ENCODE measurements around the gene KRTAP6-1.

Gene KRTAP6-1, protein sequence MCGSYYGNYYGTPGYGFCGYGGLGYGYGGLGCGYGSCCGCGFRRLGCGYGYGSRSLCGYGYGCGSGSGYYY

DNA sequence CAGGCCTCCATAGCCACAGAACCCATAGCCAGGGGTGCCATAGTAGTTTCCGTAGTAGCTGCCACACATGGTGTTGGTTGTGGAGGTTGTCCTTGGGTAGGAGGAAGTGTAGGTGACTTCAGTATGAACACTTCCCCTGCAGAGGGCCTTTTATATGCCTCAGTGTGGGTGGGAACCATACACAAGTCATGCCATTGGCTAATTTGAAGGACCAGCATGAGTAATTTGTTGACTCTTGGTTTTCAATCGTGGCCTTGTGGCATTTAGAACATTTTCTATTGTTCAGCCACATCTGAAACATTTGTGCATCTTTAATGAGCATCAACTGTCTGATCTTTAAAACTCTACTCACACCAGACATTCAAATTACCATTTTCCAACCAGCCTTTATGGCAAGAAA, at the start of gene KRTAP6-1:
Gene KRTAP6-1, minus strand, starts transcription at position 95 of the 400 bp plus-strand sequence. Its CDS starts 26 bp downstream, at position 69.
- CTCF ChIA-PET, result no interaction called here

DNA sequence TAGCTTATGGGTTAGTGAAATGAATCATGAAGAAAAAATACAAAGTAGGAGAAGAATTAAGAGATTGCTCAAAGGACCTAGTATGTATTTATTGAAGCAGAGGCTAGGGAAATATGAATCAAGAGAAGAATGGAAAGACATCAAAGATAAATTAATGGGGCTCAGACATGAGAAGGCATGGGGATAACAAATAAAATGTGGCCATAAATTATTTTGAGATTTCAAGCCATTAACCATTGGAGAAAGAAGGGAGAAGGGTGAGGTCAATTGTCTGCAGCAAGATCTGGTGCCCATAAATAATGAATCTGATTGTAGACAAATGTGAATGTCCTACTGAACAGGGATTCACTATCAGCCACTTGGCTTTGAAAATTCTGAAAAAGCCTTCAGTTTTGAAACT, 39.2 kb upstream of the KRTAP6-1 start:
- POLR2A ChIA-PET, result no interaction called here
- TF ChIP-seq, protein P1, sequence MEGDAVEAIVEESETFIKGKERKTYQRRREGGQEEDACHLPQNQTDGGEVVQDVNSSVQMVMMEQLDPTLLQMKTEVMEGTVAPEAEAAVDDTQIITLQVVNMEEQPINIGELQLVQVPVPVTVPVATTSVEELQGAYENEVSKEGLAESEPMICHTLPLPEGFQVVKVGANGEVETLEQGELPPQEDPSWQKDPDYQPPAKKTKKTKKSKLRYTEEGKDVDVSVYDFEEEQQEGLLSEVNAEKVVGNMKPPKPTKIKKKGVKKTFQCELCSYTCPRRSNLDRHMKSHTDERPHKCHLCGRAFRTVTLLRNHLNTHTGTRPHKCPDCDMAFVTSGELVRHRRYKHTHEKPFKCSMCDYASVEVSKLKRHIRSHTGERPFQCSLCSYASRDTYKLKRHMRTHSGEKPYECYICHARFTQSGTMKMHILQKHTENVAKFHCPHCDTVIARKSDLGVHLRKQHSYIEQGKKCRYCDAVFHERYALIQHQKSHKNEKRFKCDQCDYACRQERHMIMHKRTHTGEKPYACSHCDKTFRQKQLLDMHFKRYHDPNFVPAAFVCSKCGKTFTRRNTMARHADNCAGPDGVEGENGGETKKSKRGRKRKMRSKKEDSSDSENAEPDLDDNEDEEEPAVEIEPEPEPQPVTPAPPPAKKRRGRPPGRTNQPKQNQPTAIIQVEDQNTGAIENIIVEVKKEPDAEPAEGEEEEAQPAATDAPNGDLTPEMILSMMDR (IDR thresholded peaks at IDR 0.05; ENCODE audit: insufficient read depth, low read length, missing control alignments), result no peak
- DNase-seq (ENCODE audit: low read depth, low spot score), result no peak
- CTCF ChIA-PET, result no interaction called here
- no peak overlapping the region for H3K4me3 ChIP-seq (ENCODE audit: low read depth, low read length)

More for the DNA sequence above, at the start of gene KRTAP6-1:
- POLR2A ChIA-PET, result no interaction called here
- TF ChIP-seq, protein P1 (IDR thresholded peaks at IDR 0.05; ENCODE audit: insufficient read depth, low read length, missing control alignments), result no peak
- H3K4me3 ChIP-seq (ENCODE audit: low read depth, low read length), result no peak within 1 kb of the TSS
- no peak for DNase-seq (ENCODE audit: low read depth, low spot score)

DNA sequence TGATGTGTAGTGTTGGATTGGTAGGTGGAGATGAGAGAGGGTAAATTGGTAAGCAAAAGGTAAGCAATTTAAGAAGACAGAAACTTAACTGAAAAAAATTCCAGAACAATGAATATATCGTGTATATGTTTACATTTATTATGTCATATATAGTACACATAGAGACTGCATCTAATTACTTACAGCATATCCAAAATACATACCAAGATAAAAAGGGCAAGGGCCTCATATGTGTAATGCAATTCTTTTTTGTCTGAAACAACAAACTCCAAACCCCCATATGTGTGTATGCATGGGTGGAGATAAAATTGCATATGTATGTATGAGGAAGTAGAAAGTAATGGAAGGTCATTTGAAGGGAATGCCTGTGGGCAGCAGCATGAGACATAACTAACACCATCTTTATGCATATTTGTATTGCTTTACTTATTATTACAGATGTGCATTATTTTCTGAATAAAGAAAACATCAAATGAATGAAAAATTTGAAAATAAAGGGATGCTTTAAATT, 33.2 kb upstream of the KRTAP6-1 start:
- H3K4me3 ChIP-seq (ENCODE audit: low read depth, low read length), result no peak overlapping the region
- no peak for DNase-seq (ENCODE audit: low read depth, low spot score)
- CTCF ChIA-PET, result no interaction called here
- POLR2A ChIA-PET, result no interaction called here
- TF ChIP-seq, protein P1 (IDR thresholded peaks at IDR 0.05; ENCODE audit: insufficient read depth, low read length, missing control alignments), result no peak

DNA sequence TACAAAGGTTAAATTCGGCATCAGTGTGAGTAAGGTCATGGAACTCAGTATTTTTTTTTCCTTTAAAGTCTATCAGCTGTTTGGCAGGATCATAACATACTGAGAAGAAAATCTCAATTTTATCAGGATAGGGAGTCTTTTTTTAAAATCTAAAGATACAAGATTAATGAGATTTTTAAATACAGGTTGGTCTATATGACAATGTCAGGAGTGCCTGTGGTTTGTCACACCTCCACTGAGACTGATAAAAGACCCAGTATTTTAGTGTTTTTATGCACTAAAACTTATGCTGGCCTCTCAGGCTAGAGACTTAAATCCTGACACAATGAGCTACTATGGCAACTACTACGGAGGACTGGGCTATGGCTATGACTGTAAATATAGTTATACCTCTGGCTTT, 28.8 kb upstream of the KRTAP6-1 start, which contains the start of gene KRTAP20-3:
Gene KRTAP20-3, plus strand, starts transcription at position 301 of the 400 bp plus-strand sequence.
- POLR2A ChIA-PET, result no interaction called here
- TF ChIP-seq, protein P1 (IDR thresholded peaks at IDR 0.05; ENCODE audit: insufficient read depth, low read length, missing control alignments), result no peak
- CTCF ChIA-PET, result no interaction called here
- H3K4me3 ChIP-seq (ENCODE audit: low read depth, low read length), result no peak within 1 kb of the TSS
- no peak for DNase-seq (ENCODE audit: low read depth, low spot score)

DNA sequence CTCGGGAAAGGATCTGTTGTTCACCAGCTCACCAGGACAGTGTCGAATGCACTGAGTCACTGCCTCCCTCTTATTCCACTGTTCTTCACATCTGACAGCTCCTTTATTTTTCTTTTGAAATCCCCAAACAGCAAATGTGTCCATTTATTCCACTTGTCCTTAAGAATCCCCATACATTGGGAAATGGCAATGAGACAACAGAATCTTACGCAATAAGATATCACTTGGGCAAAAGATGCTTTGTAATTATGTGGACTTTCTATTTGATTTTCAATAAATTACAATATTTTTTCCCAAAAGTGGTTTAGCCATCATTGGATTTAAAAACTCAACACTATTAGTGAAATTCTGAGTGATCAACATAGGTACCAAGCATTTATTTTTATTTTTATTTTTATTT, 25.0 kb upstream of the KRTAP6-1 start:
- TF ChIP-seq, protein P1 (IDR thresholded peaks at IDR 0.05; ENCODE audit: insufficient read depth, low read length, missing control alignments), result no peak
- no peak for DNase-seq (ENCODE audit: low read depth, low spot score)
- ChIA-PET CTCF (no interaction called here), POLR2A (no interaction called here)
- no peak overlapping the region for H3K4me3 ChIP-seq (ENCODE audit: low read depth, low read length)

DNA sequence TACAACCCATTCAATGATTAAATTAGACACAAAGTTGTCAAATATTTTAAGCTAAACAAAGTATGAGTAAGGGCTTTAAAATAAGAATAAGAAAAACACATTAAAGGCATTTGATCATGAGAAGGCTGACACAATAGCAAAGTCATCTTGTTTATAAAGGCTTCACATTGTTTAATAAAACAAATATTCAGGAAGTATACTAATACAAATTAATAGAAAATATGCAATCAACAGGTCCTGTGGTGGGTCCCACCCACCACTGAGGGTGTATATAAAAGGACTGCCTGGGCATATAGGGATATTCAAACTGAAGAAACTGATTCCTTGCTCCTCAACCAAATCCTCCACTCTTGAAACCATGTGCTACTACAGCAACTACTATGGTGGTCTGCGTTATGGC, 21.2 kb upstream of the KRTAP6-1 start, which contains the start of gene KRTAP20-2:
Gene KRTAP20-2, plus strand, starts transcription at position 301 of the 400 bp plus-strand sequence. Its CDS starts 58 bp downstream, at position 359.
- ChIA-PET CTCF (no interaction called here), POLR2A (no interaction called here)
- TF ChIP-seq, protein P1 (IDR thresholded peaks at IDR 0.05; ENCODE audit: insufficient read depth, low read length, missing control alignments), result no peak
- no peak for DNase-seq (ENCODE audit: low read depth, low spot score)
- H3K4me3 ChIP-seq (ENCODE audit: low read depth, low read length), result no peak within 1 kb of the TSS
